HG03342 (cell line): Measurements from ENCODE around the gene HECW1.
"Not testable (repeated sequence)": the region's sequence is repeated elsewhere in the genome, so short reads cannot be mapped to it uniquely, and the experiment has no call there.

Experiments used
- ATAC-seq: cut with Tn5 transposase; IDR thresholded peaks from one replicate; pipeline ENCODE4 v1.9.1; 2021; ENCODE audit warnings: mild to moderate bottlenecking, moderate library complexity; ENCODE audit not compliant: unreplicated experiment

The HECW1 gene

GRCh38 chr7:43560742-43561330 lies 448.4 kb downstream of the HECW1 start:
- no peak for ATAC-seq

GRCh38 chr7:43562383-43562782 lies 449.9 kb downstream of the HECW1 start:
- ATAC-seq, result no peak

- ATAC-seq, result no peak
Measured at GRCh38 chr7:43565786-43566185, 453.3 kb downstream of the HECW1 start.

- ATAC-seq, result no peak
Measured at GRCh38 chr7:43568529-43568928, 456.1 kb downstream of the HECW1 start.

GRCh38 chr7:43569424-43569823 lies 457.0 kb downstream of the HECW1 start:
- peak; percentile 67 for ATAC-seq

GRCh38 chr7:43570688-43571365 lies 458.4 kb downstream of the HECW1 start:
- peak; percentile 64 for ATAC-seq

- ATAC-seq, result peak; percentile 39
Measured at GRCh38 chr7:43572516-43573049, 460.1 kb downstream of the HECW1 start.

- not testable (repeated sequence) for ATAC-seq
Measured at GRCh38 chr7:43573832-43574231, 461.4 kb downstream of the HECW1 start.

GRCh38 chr7:43575506-43575905 lies 463.1 kb downstream of the HECW1 start:
- ATAC-seq, result no peak

GRCh38 chr7:43576241-43576640 lies 463.8 kb downstream of the HECW1 start:
- no peak for ATAC-seq

- ATAC-seq, result no peak
Measured at GRCh38 chr7:43577485-43577951, 465.1 kb downstream of the HECW1 start.

GRCh38 chr7:43582503-43583423 lies 470.3 kb downstream of the HECW1 start, which contains the start of gene STK17A:
Gene STK17A (plus strand): TSS chr7:43583108. CDS start chr7:43583244, 136 bp downstream.
- ATAC-seq, result peak; percentile 63

GRCh38 chr7:43583424-43584194 lies 471.2 kb downstream of the HECW1 start:
- peak; percentile 24 for ATAC-seq

GRCh38 chr7:43584195-43584586 lies 471.7 kb downstream of the HECW1 start:
- ATAC-seq, result no peak

GRCh38 chr7:43584733-43585132 lies 472.3 kb downstream of the HECW1 start:
- ATAC-seq, result not testable (repeated sequence)

- ATAC-seq, result no peak
Measured at GRCh38 chr7:43585562-43585961, 473.1 kb downstream of the HECW1 start.

GRCh38 chr7:43586251-43586900 lies 473.9 kb downstream of the HECW1 start:
- no peak for ATAC-seq

GRCh38 chr7:43588477-43589132 lies 476.2 kb downstream of the HECW1 start:
- no peak for ATAC-seq

GRCh38 chr7:43589133-43589478 lies 476.7 kb downstream of the HECW1 start:
- ATAC-seq, result no peak
